HepG2 (cell line): ENCODE data around the gene NAT9. TPM values are rescaled to one million over a fixed set of nuclear protein-coding genes. Genes with fewer than 3 reads are reported as not detected.

Experiments used
- ATF4 ChIP-seq, 2 experiments: fragments of 450-650 bp in 1 of 2; sonication (generic) in 1 of 2; formaldehyde crosslinking; IDR thresholded peaks; 2 replicates each; pipeline versions ENCODE4 v1.5.0 to v1.8.0; 2020 to 2022; ENCODE audit warnings: mild to moderate bottlenecking in 1 of 2, missing genetic modification reagents in 1 of 2
- CC2D1A ChIP-seq: sonication (generic); formaldehyde crosslinking; IDR thresholded peaks from 2 replicates; pipeline ENCODE4 v1.8.1; 2023; ENCODE audit warnings: mild to moderate bottlenecking, missing genetic modification reagents
- DRAP1 ChIP-seq: IDR thresholded peaks from 2 replicates; pipeline ENCODE4 v1.6.1; 2016; ENCODE audit warnings: missing genetic modification reagents, missing compliant biosample characterization
- FOXO4 ChIP-seq: sonication (generic); formaldehyde crosslinking; conservative IDR thresholded peaks from 2 replicates; pipeline ENCODE4 v1.8.1; 2023; ENCODE audit warnings: missing genetic modification reagents
- HOXD1 ChIP-seq: sonication (generic); formaldehyde crosslinking; IDR thresholded peaks from 2 replicates; pipeline ENCODE4 v1.5.0; 2020; ENCODE audit warnings: missing genetic modification reagents
- KAT7 ChIP-seq: IDR thresholded peaks from 2 replicates; pipeline ENCODE4 v1.6.1; 2018; ENCODE audit warnings: borderline replicate concordance, missing compliant biosample characterization
- KLF11 ChIP-seq: IDR thresholded peaks from 2 replicates; pipeline ENCODE4 v1.6.1; 2016; ENCODE audit warnings: missing compliant biosample characterization
- MBD4 ChIP-seq: IDR thresholded peaks from 2 replicates; pipeline ENCODE4 v1.6.1; 2012; ENCODE audit warnings: low read length, inconsistent platforms, borderline replicate concordance
- POLR2AphosphoS5 ChIP-seq: IDR thresholded peaks from 2 replicates; pipeline ENCODE4 v1.6.1; 2012; ENCODE audit warnings: low read depth, low read length
- RBFOX2 ChIP-seq: fragments of 200-400 bp; formaldehyde crosslinking; IDR thresholded peaks from 2 replicates; pipeline ENCODE4 v1.6.1; 2017; ENCODE audit warnings: low read depth, mild to moderate bottlenecking, low read length
- RELA ChIP-seq: sonication (generic); formaldehyde crosslinking; IDR thresholded peaks from 2 replicates; pipeline ENCODE4 v1.4.0; 2020; ENCODE audit warnings: missing genetic modification reagents
- SP5 ChIP-seq: IDR thresholded peaks from 2 replicates; pipeline ENCODE4 v1.6.1; 2016; ENCODE audit warnings: low read depth, borderline replicate concordance
- TAF15 ChIP-seq: fragments of 200-400 bp; formaldehyde crosslinking; IDR thresholded peaks from one replicate; pipeline ENCODE4 v1.6.1; 2018; ENCODE audit warnings: mild to moderate bottlenecking, low read depth, low read length; ENCODE audit not compliant: poor library complexity, severe bottlenecking
- THYN1 ChIP-seq: sonication (generic); formaldehyde crosslinking; IDR thresholded peaks from 2 replicates; pipeline ENCODE4 v1.8.1; 2023; ENCODE audit warnings: low read depth, mild to moderate bottlenecking, moderate library complexity, missing genetic modification reagents, borderline replicate concordance
- TRAFD1 ChIP-seq: sonication (generic); formaldehyde crosslinking; IDR thresholded peaks from 2 replicates; pipeline ENCODE4 v1.5.1; 2020; ENCODE audit warnings: missing genetic modification reagents, mild to moderate bottlenecking, borderline replicate concordance
- XBP1 ChIP-seq: sonication (generic); formaldehyde crosslinking; IDR thresholded peaks from 2 replicates; pipeline ENCODE4 v1.5.0; 2020; ENCODE audit warnings: missing genetic modification reagents
- ZC3H13 ChIP-seq: sonication (generic); formaldehyde crosslinking; IDR thresholded peaks from 2 replicates; pipeline ENCODE4 v1.8.1; 2023; ENCODE audit warnings: mild to moderate bottlenecking, missing genetic modification reagents, moderate library complexity
- ZFP82 ChIP-seq: sonication (generic); formaldehyde crosslinking; IDR thresholded peaks from 2 replicates; pipeline ENCODE4 v1.5.1; 2020; ENCODE audit warnings: mild to moderate bottlenecking, missing genetic modification reagents, borderline replicate concordance
- ZNF234 ChIP-seq: sonication (generic); formaldehyde crosslinking; conservative IDR thresholded peaks from 2 replicates; pipeline ENCODE4 v1.5.1; 2020; ENCODE audit warnings: mild to moderate bottlenecking, missing genetic modification reagents
- ZNF264 ChIP-seq: sonication (generic); formaldehyde crosslinking; IDR thresholded peaks from 2 replicates; pipeline ENCODE4 v1.4.0; 2020; ENCODE audit warnings: missing genetic modification reagents
- ZNF460 ChIP-seq: sonication (generic); formaldehyde crosslinking; IDR thresholded peaks from 2 replicates; pipeline ENCODE4 v1.5.1; 2020; ENCODE audit warnings: missing genetic modification reagents, mild to moderate bottlenecking, borderline replicate concordance
- ZNF501 ChIP-seq: sonication (generic); formaldehyde crosslinking; IDR thresholded peaks from 2 replicates; pipeline ENCODE4 v1.5.1; 2020; ENCODE audit warnings: mild to moderate bottlenecking, moderate library complexity, missing genetic modification reagents
- ZNF674 ChIP-seq: sonication (generic); formaldehyde crosslinking; IDR thresholded peaks from 2 replicates; pipeline ENCODE4 v1.5.0; 2020; ENCODE audit warnings: low read depth, mild to moderate bottlenecking, missing genetic modification reagents
- ZNF713 ChIP-seq: sonication (generic); formaldehyde crosslinking; IDR thresholded peaks from 2 replicates; pipeline ENCODE4 v1.4.0; 2020; ENCODE audit warnings: mild to moderate bottlenecking, missing genetic modification reagents
- ZNF816 ChIP-seq: sonication (generic); formaldehyde crosslinking; IDR thresholded peaks from 2 replicates; pipeline ENCODE4 v1.8.0; 2022; ENCODE audit warnings: missing genetic modification reagents, mild to moderate bottlenecking, borderline replicate concordance
- ZNF83 ChIP-seq: sonication (generic); formaldehyde crosslinking; IDR thresholded peaks from 2 replicates; pipeline ENCODE4 v1.4.0; 2020; ENCODE audit warnings: missing genetic modification reagents, mild to moderate bottlenecking, borderline replicate concordance
- ZNF878 ChIP-seq: sonication (generic); formaldehyde crosslinking; IDR thresholded peaks from 2 replicates; pipeline ENCODE4 v1.8.1; 2023; ENCODE audit warnings: mild to moderate bottlenecking, missing genetic modification reagents, moderate library complexity
- polyA plus RNA-seq, 8 experiments: library from polyadenylated mRNA; depleted of rRNA in 3 of 8; stranded (reverse) in 7 of 8; unstranded in 1 of 8; fragments of >200 nt; fragmentation: Illumina TruSeq in 4 of 8; extraction: Trizol in 4 of 8; gene quantifications; 2 replicates each; pipeline versions ENCODE4 v1.2.1 to v1.2.3, GENCODE V29; 2011 to 2016; ENCODE audit warnings: low read depth in 4 of 8, missing spikeins in 1 of 8, mixed read lengths in 1 of 8; ENCODE audit not compliant: insufficient read depth in 1 of 8
- total RNA-seq, 5 experiments: library from RNA; depleted of rRNA; stranded (reverse); fragments of >200 nt; fragmentation: Illumina TruSeq; extraction: Trizol; gene quantifications; 2 replicates each; pipeline ENCODE4 v1.2.3, GENCODE V29; 2016; ENCODE audit warnings: low read depth in 1 of 5

NAT9 gene
- total and polyA plus RNA-seq, 2 of the 13 experiments (the other 11 are each of a cell fraction or from before 2014, with no cell fraction given): 39.7 to 44.2 TPM

- no peak for TF ChIP-seq TRAFD1
- TF ChIP-seq ZNF234: no peak
- TF ChIP-seq ZNF460 (CRISPR knock-in tag): no peak
- no peak for TF ChIP-seq ZNF674 (CRISPR knock-in tag)
- TF ChIP-seq ZFP82 (CRISPR knock-in tag): 0 out of 2 replicates have a peak, but pooled peaks have one; percentile 84
- no peak for TF ChIP-seq HOXD1 (CRISPR knock-in tag)
- no peak for TF ChIP-seq XBP1 (CRISPR knock-in tag)
- no peak for TF ChIP-seq SP5
- no peak for TF ChIP-seq DRAP1 (CRISPR knock-in tag)
- TF ChIP-seq KLF11 (CRISPR knock-in tag): no peak
- peak; percentile 28; the same call in 1 of the 2 replicates for TF ChIP-seq RBFOX2
- TF ChIP-seq ZNF501 (CRISPR knock-in tag): no peak
- TF ChIP-seq KAT7 (CRISPR knock-in tag): no peak
- TF ChIP-seq MBD4: no peak
- no peak for TF ChIP-seq ZNF816 (CRISPR knock-in tag)
- TF ChIP-seq ATF4 (CRISPR knock-in tag; IDR thresholded peaks at IDR 0.05): no peak
- 0 out of 2 replicates have a peak, but pooled peaks have one; percentile 64 for TF ChIP-seq ZNF878 (CRISPR knock-in tag)
- TF ChIP-seq FOXO4 (CRISPR knock-in tag): no peak
- TF ChIP-seq CC2D1A: no peak
- TF ChIP-seq ZNF83 (CRISPR knock-in tag): no peak
- no peak for TF ChIP-seq THYN1 (CRISPR knock-in tag)
- TF ChIP-seq ZC3H13: 0 out of 2 replicates have a peak, but pooled peaks have one; percentile 8
- TF ChIP-seq ZNF264 (CRISPR knock-in tag): no peak
- TF ChIP-seq ZNF713 (CRISPR knock-in tag): no peak
- no peak for TF ChIP-seq POLR2AphosphoS5
- no peak for TF ChIP-seq RELA (CRISPR knock-in tag)
- TF ChIP-seq TAF15: no peak
Measured at GRCh38 chr17:74771319-74771914, 4.7 kb downstream of the NAT9 start (continued).
